Suprapubic skin (tissue), 4 donors: Measurements from ENCODE around the gene HIP1.

Experiments used
- EP300 ChIP-seq: sonication (generic); formaldehyde crosslinking; IDR thresholded peaks from one replicate; pipeline ENCODE4 v1.6.1; 2017; ENCODE audit warnings: antibody characterized with exemption
- POLR2A ChIP-seq, 2 donors: fragments of 450-650 bp; IDR thresholded peaks; one replicate each; pipeline ENCODE4 v1.6.1; 2017; ENCODE audit warnings: antibody characterized with exemption in 2 of 2, mild to moderate bottlenecking in 2 of 2, moderate library complexity in 2 of 2
- POLR2AphosphoS5 ChIP-seq, 3 donors: sonication (generic); formaldehyde crosslinking; IDR thresholded peaks; one replicate each; pipeline ENCODE4 v1.6.1; 2017; ENCODE audit warnings: antibody characterized with exemption in 3 of 3
- TF ChIP-seq, protein P1 (sequence below), 2 donors: fragments of 200-600 bp in 1 of 2; fragments of 450-650 bp in 1 of 2; sonication (generic) in 1 of 2; IDR thresholded peaks; one replicate each; pipeline ENCODE4 v1.5.1; 2016 to 2019; ENCODE audit warnings: antibody characterized with exemption in 2 of 2, mild to moderate bottlenecking in 1 of 2, moderate library complexity in 1 of 2

DNA sequence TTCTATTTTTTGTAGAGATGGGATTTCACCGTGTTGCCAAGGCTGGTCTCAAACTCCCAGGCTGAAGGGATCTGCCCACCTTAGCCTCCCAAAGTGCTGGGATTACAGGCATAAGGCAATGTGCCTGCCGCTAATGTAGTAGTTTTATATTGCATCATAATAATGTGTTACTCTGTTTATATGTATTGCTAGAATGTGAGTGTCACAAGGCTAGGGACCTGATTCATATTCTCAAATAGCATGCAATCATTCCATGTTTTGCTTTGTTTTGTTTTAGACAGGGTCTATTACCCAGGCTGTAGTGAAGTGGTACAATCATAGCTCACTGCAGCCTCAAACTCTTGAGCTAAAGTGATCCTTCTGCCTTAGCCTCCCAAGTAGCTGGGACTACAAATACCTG is 19.8 kb upstream of the HIP1 start:
- TF ChIP-seq, protein P1, sequence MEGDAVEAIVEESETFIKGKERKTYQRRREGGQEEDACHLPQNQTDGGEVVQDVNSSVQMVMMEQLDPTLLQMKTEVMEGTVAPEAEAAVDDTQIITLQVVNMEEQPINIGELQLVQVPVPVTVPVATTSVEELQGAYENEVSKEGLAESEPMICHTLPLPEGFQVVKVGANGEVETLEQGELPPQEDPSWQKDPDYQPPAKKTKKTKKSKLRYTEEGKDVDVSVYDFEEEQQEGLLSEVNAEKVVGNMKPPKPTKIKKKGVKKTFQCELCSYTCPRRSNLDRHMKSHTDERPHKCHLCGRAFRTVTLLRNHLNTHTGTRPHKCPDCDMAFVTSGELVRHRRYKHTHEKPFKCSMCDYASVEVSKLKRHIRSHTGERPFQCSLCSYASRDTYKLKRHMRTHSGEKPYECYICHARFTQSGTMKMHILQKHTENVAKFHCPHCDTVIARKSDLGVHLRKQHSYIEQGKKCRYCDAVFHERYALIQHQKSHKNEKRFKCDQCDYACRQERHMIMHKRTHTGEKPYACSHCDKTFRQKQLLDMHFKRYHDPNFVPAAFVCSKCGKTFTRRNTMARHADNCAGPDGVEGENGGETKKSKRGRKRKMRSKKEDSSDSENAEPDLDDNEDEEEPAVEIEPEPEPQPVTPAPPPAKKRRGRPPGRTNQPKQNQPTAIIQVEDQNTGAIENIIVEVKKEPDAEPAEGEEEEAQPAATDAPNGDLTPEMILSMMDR (IDR thresholded peaks at IDR 0.05) = no peak
- TF ChIP-seq POLR2AphosphoS5 (IDR thresholded peaks at IDR 0.05) = no peak
- no peak for TF ChIP-seq POLR2A (IDR thresholded peaks at IDR 0.05)
- no peak for TF ChIP-seq EP300
